ENCODE data around the gene FAM13C.

Gene FAM13C

GRCh38 chr10:59258890-59259289, 103.5 kb downstream of the FAM13C start:
- H3K4me3 ChIP-seq (ENCODE audit: low read depth, low read length), result no peak overlapping the region
- no peak for TF ChIP-seq CTCF (IDR thresholded peaks at IDR 0.05; ENCODE audit: low read depth, low read length)

- no peak overlapping the region for H3K4me3 ChIP-seq (ENCODE audit: low read depth, low read length)
- TF ChIP-seq CTCF (IDR thresholded peaks at IDR 0.05; ENCODE audit: low read depth, low read length), result no peak
These were observed 105.1 kb downstream of the FAM13C start for GRCh38 chr10:59257224-59257623.

GRCh38 chr10:59255463-59255862, 106.9 kb downstream of the FAM13C start:
- no peak overlapping the region for H3K4me3 ChIP-seq (ENCODE audit: low read depth, low read length)
- no peak for TF ChIP-seq CTCF (IDR thresholded peaks at IDR 0.05; ENCODE audit: low read depth, low read length)

- no peak overlapping the region for H3K4me3 ChIP-seq (ENCODE audit: low read depth, low read length)
- no peak for TF ChIP-seq CTCF (IDR thresholded peaks at IDR 0.05; ENCODE audit: low read depth, low read length)
These were observed 109.9 kb downstream of the FAM13C start for GRCh38 chr10:59252491-59252890.

- no peak overlapping the region for H3K4me3 ChIP-seq (ENCODE audit: low read depth, low read length)
- TF ChIP-seq CTCF (IDR thresholded peaks at IDR 0.05; ENCODE audit: low read depth, low read length), result no peak
These were observed 116.7 kb downstream of the FAM13C start for GRCh38 chr10:59245686-59246085.

GRCh38 chr10:59244871-59245270, 117.5 kb downstream of the FAM13C start:
- no peak overlapping the region for H3K4me3 ChIP-seq (ENCODE audit: low read depth, low read length)
- TF ChIP-seq CTCF (IDR thresholded peaks at IDR 0.05; ENCODE audit: low read depth, low read length), result no peak

- no peak overlapping the region for H3K4me3 ChIP-seq (ENCODE audit: low read depth, low read length)
- TF ChIP-seq CTCF (IDR thresholded peaks at IDR 0.05; ENCODE audit: low read depth, low read length), result no peak
These were observed 118.6 kb downstream of the FAM13C start for GRCh38 chr10:59243611-59244195.
